Retinal pigment epithelial cell (primary cell): Measurements from ENCODE around the gene NDUFS7.

Experiments used
- DNase-seq: peaks from one replicate; pipeline ENCODE4 v3.0.0-alpha.2; 2010; ENCODE audit warnings: low read depth
- H3K4me3 ChIP-seq: 2 replicates; pipeline ENCODE4 v1.5.1; 2011; ENCODE audit warnings: mild to moderate bottlenecking, low read length, control low read depth, moderate library complexity
- CTCF ChIP-seq: conservative IDR thresholded peaks from 2 replicates; pipeline ENCODE4 v1.5.1; 2011; ENCODE audit warnings: low read depth, low read length, control low read depth, inconsistent platforms

The NDUFS7 gene

GRCh38 chr19:1411255-1412191, 27.8 kb downstream of the NDUFS7 start:
- no peak overlapping the region for H3K4me3 ChIP-seq
- no peak for TF ChIP-seq CTCF
- DNase-seq, result peak; percentile 37

GRCh38 chr19:1412323-1412923, 28.7 kb downstream of the NDUFS7 start:
- TF ChIP-seq CTCF, result no peak
- H3K4me3 ChIP-seq, result no peak overlapping the region
- DNase-seq, result no peak

GRCh38 chr19:1412995-1413800, 29.5 kb downstream of the NDUFS7 start:
- H3K4me3 ChIP-seq, result no peak overlapping the region
- TF ChIP-seq CTCF, result no peak
- no peak for DNase-seq

GRCh38 chr19:1416014-1416841, 32.5 kb downstream of the NDUFS7 start:
- TF ChIP-seq CTCF, result no peak
- no peak for DNase-seq
- no peak overlapping the region for H3K4me3 ChIP-seq

GRCh38 chr19:1417145-1417544, 33.4 kb downstream of the NDUFS7 start:
- no peak overlapping the region for H3K4me3 ChIP-seq
- no peak for TF ChIP-seq CTCF
- DNase-seq, result peak; percentile 88

GRCh38 chr19:1417681-1418495, 34.2 kb downstream of the NDUFS7 start:
- TF ChIP-seq CTCF, result no peak
- no peak for DNase-seq
- no peak overlapping the region for H3K4me3 ChIP-seq
